Measurements from ENCODE around the gene NALCN. TPM values are rescaled to one million over a fixed set of nuclear protein-coding genes. Genes with fewer than 3 reads are reported as not detected.
A peak's percentile ranks its signal among the peaks of the same experiment; 100 is the strongest.

NALCN gene
- total and polyA plus RNA-seq, 4 donors: 20.8 to 70.7 (median 43.1) TPM

DNA sequence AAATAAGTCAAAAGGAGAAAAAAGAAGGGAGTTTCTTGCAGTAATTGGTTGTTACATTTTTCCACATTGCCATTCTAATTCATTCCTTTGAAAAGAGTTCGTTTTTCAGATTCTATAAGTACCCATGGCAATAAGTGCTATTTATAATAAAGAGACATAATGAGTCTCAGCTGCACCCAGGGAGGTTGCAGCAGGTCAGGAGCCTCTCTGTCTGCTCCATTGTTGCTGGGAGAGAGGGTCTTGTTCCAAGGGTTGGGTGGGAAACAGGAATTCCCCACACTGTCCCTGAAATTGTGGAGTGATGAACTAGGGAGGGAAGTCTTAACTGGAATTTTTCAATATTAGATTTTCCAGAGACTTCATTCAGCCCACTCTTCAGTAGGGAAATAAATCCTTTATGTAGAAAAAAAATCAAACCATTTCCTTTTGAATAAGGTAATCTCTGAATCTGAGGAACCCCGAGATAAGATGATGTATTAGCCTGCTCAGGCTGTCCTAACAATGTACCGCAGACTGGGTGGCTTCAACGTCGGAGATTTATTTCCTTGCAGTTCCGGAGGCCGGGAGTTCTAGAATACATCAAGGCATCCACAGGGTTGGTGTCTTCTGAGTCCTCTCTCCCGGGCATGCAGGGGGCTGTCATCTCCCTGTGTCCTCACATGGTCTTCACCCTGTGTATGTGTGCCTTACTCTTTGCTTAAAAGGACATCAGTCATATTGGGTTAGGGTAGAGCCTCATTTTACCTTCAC, 399.0 kb downstream of the NALCN start:
- peak in 2 of 6 donors; percentile 11 to 35 for DNase-seq (ENCODE audit: low read depth in 4 of 6, low spot score in 6 of 6)

DNA sequence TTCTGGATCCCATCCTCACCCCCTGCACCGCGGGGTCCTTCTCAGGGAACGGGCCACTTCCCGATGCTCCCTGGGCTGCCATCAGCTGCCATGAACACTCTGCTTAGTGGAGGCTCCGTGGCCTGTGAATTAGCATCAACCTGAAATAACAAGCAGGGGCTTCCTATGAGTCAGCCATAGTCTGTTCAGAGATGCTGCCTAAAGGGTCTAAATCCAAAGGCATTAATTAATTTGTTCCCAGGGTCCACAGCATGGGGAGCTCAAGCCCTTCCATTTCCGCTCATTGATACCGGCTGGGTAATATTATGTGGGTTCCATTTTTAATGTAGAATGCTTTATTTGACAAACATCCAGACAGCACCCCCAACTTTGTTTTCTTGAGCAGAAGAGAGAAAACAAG, 399.8 kb downstream of the NALCN start:
- no peak overlapping the region for H3K4me3 ChIP-seq (ENCODE audit: low read depth, low read length)
- H3K27me3 ChIP-seq (ENCODE audit: control insufficient read depth, insufficient read depth, low read length): no peaks in the 10 kb centered on the region
- WGBS (ENCODE audit: insufficient coverage): 97% methylated on average over 5 of the region's 7 CpGs
- no peaks in the 10 kb centered on the region for H3K36me3 ChIP-seq (ENCODE audit: control insufficient read depth, insufficient read depth, low read length)
- DNase-seq (ENCODE audit: low read depth in 4 of 6, low spot score in 6 of 6): no peak
- H3K4me1 ChIP-seq (ENCODE audit: control insufficient read depth, insufficient read depth, low read length): no peaks in the 10 kb centered on the region
- no peak overlapping the region for H3K27ac ChIP-seq (ENCODE audit: low read depth, low read length)
- H3K9me3 ChIP-seq (ENCODE audit: control insufficient read depth, insufficient read depth, low read length): no peaks in the 10 kb centered on the region

More for the DNA sequence above, 399.0 kb downstream of the NALCN start:
- H3K27me3 ChIP-seq (ENCODE audit: control insufficient read depth, insufficient read depth, low read length): no peaks in the 10 kb centered on the region
- H3K27ac ChIP-seq (ENCODE audit: low read depth, low read length): no peak overlapping the region
- no peaks in the 10 kb centered on the region for H3K36me3 ChIP-seq (ENCODE audit: control insufficient read depth, insufficient read depth, low read length)
- 61% methylated on average over 5 of the region's 8 CpGs for WGBS (ENCODE audit: insufficient coverage)
- H3K4me1 ChIP-seq (ENCODE audit: control insufficient read depth, insufficient read depth, low read length): no peaks in the 10 kb centered on the region
- no peaks in the 10 kb centered on the region for H3K9me3 ChIP-seq (ENCODE audit: control insufficient read depth, insufficient read depth, low read length)
- H3K4me3 ChIP-seq (ENCODE audit: low read depth, low read length): no peak overlapping the region

DNA sequence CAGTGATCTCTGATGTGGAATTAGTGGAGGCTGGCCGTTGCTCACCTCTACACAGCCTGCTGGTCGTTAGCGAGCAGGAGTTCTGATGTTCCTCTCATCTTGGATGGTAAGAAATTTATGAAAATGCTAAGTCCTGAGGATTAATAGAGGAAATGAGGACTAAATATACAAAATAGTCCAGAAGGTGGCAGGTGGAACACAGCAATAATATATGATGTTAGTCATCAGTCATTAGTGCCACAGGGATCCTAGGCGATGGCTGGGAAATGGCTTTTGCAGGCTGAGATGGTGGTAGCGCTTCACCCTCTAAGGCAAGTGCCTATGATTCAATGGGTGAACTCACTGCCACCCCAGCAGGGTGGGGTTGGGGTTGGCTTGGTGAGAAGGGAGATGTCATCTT, 403.1 kb downstream of the NALCN start:
- Histone ChIP-seq H3K4me1 (ENCODE audit: control insufficient read depth, insufficient read depth, low read length) (no peaks in the 10 kb centered on the region), H3K27ac (ENCODE audit: low read depth, low read length) (no peak overlapping the region), H3K36me3 (ENCODE audit: control insufficient read depth, insufficient read depth, low read length) (no peaks in the 10 kb centered on the region), H3K9me3 (ENCODE audit: control insufficient read depth, insufficient read depth, low read length) (no peaks in the 10 kb centered on the region), H3K27me3 (ENCODE audit: control insufficient read depth, insufficient read depth, low read length) (no peaks in the 10 kb centered on the region), H3K4me3 (ENCODE audit: low read depth, low read length) (no peak overlapping the region)
- no peak for DNase-seq (ENCODE audit: low read depth in 4 of 6, low spot score in 6 of 6)
- WGBS (ENCODE audit: insufficient coverage): 100% methylated on average over 2 of the region's 5 CpGs

DNA sequence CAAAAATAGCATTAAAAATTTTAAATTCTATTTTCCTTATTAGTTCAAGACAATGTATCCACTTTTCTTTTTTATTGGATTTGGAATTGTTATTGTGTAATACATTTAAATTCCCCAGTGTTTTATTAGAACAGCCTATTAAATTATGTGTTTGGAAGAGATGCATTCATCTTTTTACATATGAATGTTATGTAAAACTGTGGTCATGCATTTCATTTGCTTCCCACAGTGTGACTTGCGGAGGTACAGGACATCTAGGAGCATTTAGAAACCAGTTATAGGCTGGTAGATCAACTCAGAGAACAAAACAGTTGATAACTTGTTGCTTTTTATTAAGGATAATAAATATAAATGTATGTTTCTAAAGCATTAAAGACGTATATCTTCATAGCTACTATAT, 406.2 kb downstream of the NALCN start:
- no CpG with 5 or more reads among the region's 2 CpGs for WGBS (ENCODE audit: insufficient coverage)
- no peaks in the 10 kb centered on the region for H3K9me3 ChIP-seq (ENCODE audit: control insufficient read depth, insufficient read depth, low read length)
- H3K4me1 ChIP-seq (ENCODE audit: control insufficient read depth, insufficient read depth, low read length): no peaks in the 10 kb centered on the region
- DNase-seq (ENCODE audit: low read depth in 4 of 6, low spot score in 6 of 6): no peak
- H3K27ac ChIP-seq (ENCODE audit: low read depth, low read length): no peak overlapping the region
- H3K27me3 ChIP-seq (ENCODE audit: control insufficient read depth, insufficient read depth, low read length): no peaks in the 10 kb centered on the region
- no peaks in the 10 kb centered on the region for H3K36me3 ChIP-seq (ENCODE audit: control insufficient read depth, insufficient read depth, low read length)
- H3K4me3 ChIP-seq (ENCODE audit: low read depth, low read length): no peak overlapping the region

DNA sequence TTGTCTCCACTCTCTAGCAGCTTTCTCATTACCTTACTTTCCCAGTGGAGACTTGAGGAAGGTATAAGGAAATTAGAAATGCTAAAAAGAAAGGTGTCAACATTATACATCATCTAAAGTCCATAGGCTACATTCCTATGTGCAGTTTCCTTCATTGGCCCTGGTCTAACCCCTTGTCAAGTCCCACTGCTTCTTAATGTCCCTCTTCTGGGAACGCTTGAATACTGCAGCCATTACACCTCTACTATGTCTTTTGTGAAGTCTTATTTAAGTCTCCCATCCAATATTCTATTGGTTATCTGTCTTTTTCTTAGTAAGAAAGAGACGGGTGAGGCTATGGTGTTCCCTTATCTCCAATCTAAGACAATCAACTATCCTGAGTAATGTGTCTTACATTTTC, 409.1 kb downstream of the NALCN start:
- no peak overlapping the region for H3K4me3 ChIP-seq (ENCODE audit: low read depth, low read length)
- no CpG with 5 or more reads among the region's 2 CpGs for WGBS (ENCODE audit: insufficient coverage)

More for the DNA sequence above, 409.1 kb downstream of the NALCN start:
- no peaks in the 10 kb centered on the region for H3K4me1 ChIP-seq (ENCODE audit: control insufficient read depth, insufficient read depth, low read length)
- no peaks in the 10 kb centered on the region for H3K9me3 ChIP-seq (ENCODE audit: control insufficient read depth, insufficient read depth, low read length)
- no peak overlapping the region for H3K27ac ChIP-seq (ENCODE audit: low read depth, low read length)
- no peaks in the 10 kb centered on the region for H3K27me3 ChIP-seq (ENCODE audit: control insufficient read depth, insufficient read depth, low read length)
- no peak for DNase-seq (ENCODE audit: low read depth in 4 of 6, low spot score in 6 of 6)
- no peaks in the 10 kb centered on the region for H3K36me3 ChIP-seq (ENCODE audit: control insufficient read depth, insufficient read depth, low read length)

Other genes with a start within 250 kb of the NALCN start
- gene ITGBL1, start 36.2 kb upstream of the NALCN start, total RNA-seq: 100 to 1,000 TPM in 1 of 2 donors, 10 to 100 TPM in 1; 45.7 to 189 TPM
- gene ITGBL1, start 36.2 kb upstream of the NALCN start, polyA plus RNA-seq (ENCODE audit: insufficient read length in 2 of 2): 10 to 100 TPM in 1 of 2 donors, under 1 TPM in 1; 0.54 to 30.0 TPM

Data from spinal cord (tissue), 10 donors.